ENCODE data around the gene EXOSC6.
"Not testable (repeated sequence)": the region's sequence is repeated elsewhere in the genome, so short reads cannot be mapped to it uniquely, and the experiment has no call there.

GRCh38 chr16:70198666-70199065 lies 53.1 kb downstream of the EXOSC6 start:
- TF ChIP-seq CTCF, EP300, POLR2A (IDR thresholded peaks at IDR 0.05): not testable (repeated sequence)

Data from tibial nerve (tissue), 4 donors.